Activated CD4-positive, alpha-beta T cell treated with anti-CD3 and anti-CD28 coated beads, Interleukin-2, amount 50 U/mL, for 4 hours (primary cell): ENCODE results near the gene SH2D2A.

Experiments used
- DNase-seq, 2 experiments: peaks; one replicate each; pipeline ENCODE4 v3.0.0-alpha.2; 2020

The SH2D2A gene

GRCh38 chr1:156816561-156817328, at the start of gene SH2D2A:
Gene SH2D2A (minus strand): TSS chr1:156816848. CDS start chr1:156816708, 140 bp downstream.
- DNase-seq = peak; percentile 94 to 96

- DNase-seq = no peak
Observed at GRCh38 chr1:156865865-156866248, 49.2 kb upstream of the SH2D2A start.

- no peak for DNase-seq
Observed at GRCh38 chr1:156865258-156865657, 48.6 kb upstream of the SH2D2A start.

GRCh38 chr1:156864796-156865195, 48.1 kb upstream of the SH2D2A start:
- no peak for DNase-seq

- DNase-seq = no peak
Observed at GRCh38 chr1:156863631-156864030, 47.0 kb upstream of the SH2D2A start.

GRCh38 chr1:156862997-156863599, 46.5 kb upstream of the SH2D2A start:
- no peak for DNase-seq

GRCh38 chr1:156862584-156862983, 45.9 kb upstream of the SH2D2A start:
- no peak for DNase-seq

- DNase-seq = peak; percentile 39 to 46
Observed at GRCh38 chr1:156860628-156861423, 44.2 kb upstream of the SH2D2A start, which contains the start of gene NTRK1. Gene NTRK1 (plus strand): TSS chr1:156860865. CDS start chr1:156860935, 70 bp downstream.

GRCh38 chr1:156860113-156860627, 43.5 kb upstream of the SH2D2A start:
- peak; percentile 42 to 46 for DNase-seq

GRCh38 chr1:156859523-156860112, 43.0 kb upstream of the SH2D2A start:
- no peak for DNase-seq

- no peak for DNase-seq
Observed at GRCh38 chr1:156858959-156859522, 42.4 kb upstream of the SH2D2A start, which contains the start of gene INSRR. Gene INSRR (minus strand): TSS chr1:156859117. CDS start chr1:156858621, 496 bp downstream.

GRCh38 chr1:156858555-156858956, 41.9 kb upstream of the SH2D2A start:
- no peak for DNase-seq

GRCh38 chr1:156857532-156857931, 40.9 kb upstream of the SH2D2A start:
- DNase-seq = no peak

- DNase-seq = no peak
Observed at GRCh38 chr1:156856282-156856785, 39.7 kb upstream of the SH2D2A start.

- DNase-seq = no peak
Observed at GRCh38 chr1:156854634-156855033, 38.0 kb upstream of the SH2D2A start.

- DNase-seq = no peak
Observed at GRCh38 chr1:156853761-156854160, 37.1 kb upstream of the SH2D2A start.

GRCh38 chr1:156852418-156852874, 35.8 kb upstream of the SH2D2A start:
- DNase-seq = no peak

GRCh38 chr1:156851779-156852417, 35.2 kb upstream of the SH2D2A start:
- DNase-seq = no peak

GRCh38 chr1:156849151-156849496, 32.5 kb upstream of the SH2D2A start:
- no peak for DNase-seq

- DNase-seq = peak; percentile 52 to 53
Observed at GRCh38 chr1:156848461-156849150, 32.0 kb upstream of the SH2D2A start.
